Middle frontal gyrus (tissue), 1 donor: ENCODE results near the gene CPPED1.
"Not testable (repeated sequence)": the region's sequence is repeated elsewhere in the genome, so short reads cannot be mapped to it uniquely, and the experiment has no call there.

Source experiments
- DNase-seq: peaks from one replicate; pipeline ENCODE4 v3.0.0-alpha.2; 2015; ENCODE audit warnings: low spot score; ENCODE audit errors: extremely low spot score

CPPED1 gene, protein sequence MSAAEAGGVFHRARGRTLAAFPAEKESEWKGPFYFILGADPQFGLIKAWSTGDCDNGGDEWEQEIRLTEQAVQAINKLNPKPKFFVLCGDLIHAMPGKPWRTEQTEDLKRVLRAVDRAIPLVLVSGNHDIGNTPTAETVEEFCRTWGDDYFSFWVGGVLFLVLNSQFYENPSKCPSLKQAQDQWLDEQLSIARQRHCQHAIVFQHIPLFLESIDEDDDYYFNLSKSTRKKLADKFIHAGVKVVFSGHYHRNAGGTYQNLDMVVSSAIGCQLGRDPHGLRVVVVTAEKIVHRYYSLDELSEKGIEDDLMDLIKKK

DNA sequence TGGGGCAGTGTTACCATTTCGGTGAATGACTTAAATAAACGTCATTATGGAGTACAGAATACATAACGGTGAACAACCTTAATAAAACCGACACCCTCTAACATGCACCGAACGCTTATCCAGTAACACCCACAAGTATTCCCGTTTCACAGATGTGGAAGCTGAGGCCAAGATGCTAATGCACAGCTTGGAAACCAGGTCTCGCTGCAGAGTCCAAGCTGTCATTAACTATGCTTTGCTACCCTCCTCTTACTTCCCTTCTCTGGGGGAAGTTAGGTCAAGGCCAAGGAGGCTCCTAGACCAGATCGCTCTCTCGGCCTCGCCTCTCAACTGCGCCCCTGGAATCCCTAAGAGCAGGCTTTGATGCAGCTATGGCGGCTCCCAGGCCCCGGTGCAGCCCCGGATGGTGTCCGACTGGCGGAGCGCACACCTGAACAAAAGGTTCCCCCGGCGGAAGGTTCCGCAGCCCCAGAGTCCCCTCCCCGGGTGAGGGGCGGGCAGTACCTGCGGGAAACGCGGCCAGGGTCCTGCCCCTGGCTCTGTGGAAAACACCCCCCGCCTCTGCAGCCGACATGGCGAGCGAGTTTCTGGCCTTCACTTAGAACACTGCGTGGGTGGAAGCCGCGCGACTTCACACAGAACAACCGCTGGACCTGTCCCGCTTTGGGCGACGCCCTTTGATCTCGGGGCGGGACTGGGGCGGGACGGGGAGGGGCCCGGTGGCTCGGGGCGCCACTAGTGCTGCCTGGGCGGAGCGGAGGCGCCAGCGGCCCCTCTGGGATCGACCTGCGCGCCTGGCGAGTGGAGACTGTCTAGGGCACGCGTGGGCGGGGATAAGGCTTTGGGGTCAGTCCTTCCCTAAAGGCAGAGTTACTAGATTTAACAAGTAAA is at the start of gene CPPED1:
TSS of gene CPPED1 (minus strand) at position 685 of the 891 bp plus-strand sequence. CDS start at position 574, 111 bp downstream.
- peak; percentile 80 for DNase-seq

DNA sequence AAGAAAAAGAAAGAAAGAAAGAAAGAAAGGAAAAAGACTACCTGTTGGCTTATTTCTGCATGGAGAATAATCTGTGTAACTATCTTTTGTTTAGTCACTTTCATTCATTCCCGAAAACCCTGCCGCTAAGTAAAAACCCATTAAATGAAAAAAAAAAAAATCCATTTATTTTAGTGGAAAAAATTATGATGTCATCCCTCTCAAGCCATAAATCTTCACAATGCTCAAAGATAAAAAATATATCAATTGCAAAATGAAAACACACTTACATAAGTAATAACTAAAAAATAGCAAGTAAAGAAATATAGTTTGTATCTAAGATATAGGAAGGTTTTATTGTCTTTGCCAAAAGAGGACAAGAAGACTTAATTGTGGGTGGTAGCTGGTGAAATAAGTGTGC is 46.5 kb upstream of the CPPED1 start:
- DNase-seq, result no peak

DNA sequence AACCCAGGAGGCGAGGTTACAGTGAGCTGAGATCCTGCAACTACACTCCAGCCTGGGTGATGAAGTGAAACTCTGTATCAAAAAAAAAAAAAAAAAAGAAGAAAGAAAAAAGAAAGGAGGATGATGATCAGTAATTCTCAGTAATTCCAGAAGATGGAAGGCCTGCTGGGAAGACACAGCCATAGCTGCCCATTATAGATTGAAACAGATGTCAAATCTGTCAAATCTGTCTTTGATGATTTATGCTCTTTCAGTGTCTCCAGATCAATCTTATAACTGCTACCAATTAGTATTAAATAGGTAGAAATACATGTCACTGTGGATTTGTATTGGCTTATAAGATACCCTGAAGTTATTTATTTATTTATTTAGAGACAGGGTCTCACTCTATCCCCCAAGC is 42.9 kb upstream of the CPPED1 start:
- DNase-seq, result no peak

DNA sequence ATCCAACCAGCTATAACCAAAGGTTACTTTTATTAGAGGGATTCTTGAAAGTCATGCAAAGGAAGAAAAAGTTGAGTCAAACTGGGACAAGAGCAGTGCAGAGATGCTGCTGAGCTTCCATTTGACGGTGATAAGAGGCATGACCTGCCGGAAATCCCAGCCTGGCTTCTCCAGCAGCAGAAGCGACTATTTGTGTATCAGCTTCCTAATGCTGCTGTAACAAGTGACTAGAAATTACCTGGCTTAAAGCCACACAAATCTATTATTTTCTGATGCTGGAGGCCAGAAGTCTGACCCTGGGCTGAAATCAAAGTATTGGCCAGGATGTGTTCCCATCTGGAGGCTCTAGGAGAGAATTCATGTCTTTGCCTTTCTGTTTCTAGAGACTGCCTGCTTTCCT is 41.6 kb upstream of the CPPED1 start:
- DNase-seq, result no peak

DNA sequence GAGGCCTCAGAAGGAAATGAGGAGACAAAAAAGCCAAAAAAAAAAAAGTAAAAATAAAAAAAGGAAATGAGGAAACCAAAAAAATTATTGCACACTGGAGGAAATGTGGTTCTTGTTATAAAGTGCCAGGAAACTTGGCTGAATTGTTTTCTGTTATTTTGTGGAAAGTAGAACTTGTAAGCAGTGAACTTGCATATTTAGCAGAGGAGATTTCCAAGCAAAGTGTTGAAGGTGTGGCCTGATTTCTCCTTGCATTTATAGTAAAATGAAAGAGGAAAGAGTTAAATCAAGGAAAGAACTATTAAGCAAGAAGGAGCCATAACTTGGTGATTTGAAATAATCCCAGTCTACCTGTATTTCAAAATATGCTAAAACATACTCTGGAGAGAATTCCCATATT is 34.1 kb upstream of the CPPED1 start:
- no peak for DNase-seq

DNA sequence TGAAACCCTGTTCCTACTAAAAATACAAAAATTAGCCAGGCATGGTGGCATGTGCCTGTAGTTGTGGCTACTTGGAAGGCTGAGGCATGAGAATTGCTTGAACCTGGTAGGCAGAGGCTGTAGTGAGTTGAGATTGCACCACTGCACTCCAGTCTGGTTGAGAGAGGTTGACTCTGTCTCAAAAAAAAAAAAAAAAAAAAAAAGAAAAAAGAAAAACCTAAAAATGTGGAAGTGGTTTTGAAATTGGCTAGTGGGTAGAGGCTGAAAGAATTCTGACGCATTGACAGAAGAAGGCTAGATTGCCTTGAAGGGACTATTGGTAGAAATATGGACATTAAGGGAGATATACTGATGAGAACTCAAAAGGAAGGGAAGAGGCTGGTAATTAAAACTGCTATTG is 33.6 kb upstream of the CPPED1 start:
- DNase-seq, result no peak

DNA sequence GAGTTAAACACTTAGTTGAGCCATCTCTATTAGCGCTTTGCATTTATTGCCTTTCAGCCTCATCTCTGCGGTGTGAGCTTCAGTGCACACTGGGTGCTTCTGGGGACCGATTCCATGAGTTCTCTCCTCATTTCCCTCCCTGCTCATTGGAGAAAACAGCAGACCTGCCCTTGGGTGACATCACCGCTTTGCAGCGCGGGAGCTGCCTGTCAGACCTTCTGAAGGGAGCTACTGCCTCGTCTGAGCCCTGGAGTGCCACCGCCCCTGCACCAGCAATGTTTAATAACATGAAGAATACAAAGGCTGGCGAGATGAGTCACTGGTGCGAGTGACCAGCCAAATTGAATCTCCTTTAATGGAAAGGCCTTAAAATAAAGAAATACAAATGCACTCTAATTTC is 30.2 kb upstream of the CPPED1 start:
- no peak for DNase-seq

DNA sequence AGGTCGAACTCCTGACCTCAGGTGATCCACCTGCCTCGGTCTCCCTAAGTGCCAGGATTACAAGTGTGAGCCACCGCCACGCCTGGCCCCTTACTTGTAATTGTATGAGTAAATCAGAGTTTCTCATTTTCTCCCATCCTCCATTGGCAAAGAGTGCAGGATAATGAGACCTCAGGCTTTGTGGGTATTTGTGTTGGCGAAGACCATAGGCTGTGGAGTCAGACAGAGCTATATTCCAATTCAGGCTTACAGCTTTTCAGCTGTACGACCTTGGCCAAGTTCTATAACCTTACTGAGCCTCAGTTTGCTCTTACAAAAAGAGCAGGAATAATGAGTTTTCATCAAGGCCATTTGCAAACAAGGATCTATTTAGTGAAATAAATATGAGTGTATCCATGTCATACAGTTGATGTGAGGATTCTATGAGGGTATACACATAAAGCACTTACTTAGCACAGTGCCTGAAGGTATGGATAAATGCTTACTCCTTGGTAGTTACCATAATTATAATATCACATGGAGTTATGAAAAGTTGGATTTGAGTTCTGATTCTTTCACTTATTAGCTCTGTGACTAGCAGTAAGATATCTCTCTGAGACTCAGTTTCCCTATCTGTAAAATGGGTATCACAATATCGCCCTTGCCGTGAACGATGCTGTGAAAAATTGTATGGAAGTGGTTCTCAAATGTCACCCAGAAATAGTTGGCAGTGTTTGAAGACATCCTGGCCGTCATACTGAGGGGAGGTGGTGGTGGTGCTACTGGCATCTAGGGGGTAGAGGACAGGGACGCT is 25.6 kb upstream of the CPPED1 start:
- no peak for DNase-seq

DNA sequence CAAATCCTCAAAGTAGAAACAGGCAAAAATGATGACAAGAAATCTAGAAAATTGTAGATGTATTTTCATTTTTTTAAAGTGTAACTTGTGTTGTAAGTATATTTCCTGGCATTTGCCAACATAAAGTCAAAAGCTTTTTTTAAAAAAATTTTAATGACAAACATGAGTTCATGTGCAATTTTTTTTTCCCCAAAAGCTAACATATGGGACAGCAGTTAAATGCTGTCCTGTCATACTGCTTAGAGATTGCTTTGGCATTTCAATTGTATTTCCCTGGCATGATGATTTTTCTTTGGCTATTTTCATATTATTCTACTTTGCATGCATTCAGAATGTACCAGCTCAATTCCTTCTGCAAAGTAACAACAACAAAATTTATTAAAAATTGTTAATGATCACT is 24.5 kb upstream of the CPPED1 start:
- DNase-seq, result no peak

DNA sequence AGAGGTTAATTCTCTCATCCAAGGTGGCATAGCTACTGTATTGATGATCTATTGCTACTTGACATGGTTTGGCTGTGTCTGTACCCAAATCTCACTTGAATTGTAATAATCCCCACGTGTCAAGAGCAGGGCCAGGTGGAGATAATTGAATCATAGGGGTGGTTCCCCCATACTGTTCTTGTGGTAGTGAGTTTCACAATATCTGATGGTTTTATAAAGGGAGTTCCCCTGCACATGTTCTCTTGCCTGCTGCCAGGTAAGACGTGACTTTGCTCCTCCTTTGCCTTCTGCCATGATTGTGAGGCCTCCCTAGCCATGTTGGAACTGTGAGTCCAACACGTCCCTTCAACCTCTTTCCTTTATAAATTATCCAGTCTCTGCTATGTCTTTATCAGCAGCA is 22.9 kb upstream of the CPPED1 start:
- no peak for DNase-seq

DNA sequence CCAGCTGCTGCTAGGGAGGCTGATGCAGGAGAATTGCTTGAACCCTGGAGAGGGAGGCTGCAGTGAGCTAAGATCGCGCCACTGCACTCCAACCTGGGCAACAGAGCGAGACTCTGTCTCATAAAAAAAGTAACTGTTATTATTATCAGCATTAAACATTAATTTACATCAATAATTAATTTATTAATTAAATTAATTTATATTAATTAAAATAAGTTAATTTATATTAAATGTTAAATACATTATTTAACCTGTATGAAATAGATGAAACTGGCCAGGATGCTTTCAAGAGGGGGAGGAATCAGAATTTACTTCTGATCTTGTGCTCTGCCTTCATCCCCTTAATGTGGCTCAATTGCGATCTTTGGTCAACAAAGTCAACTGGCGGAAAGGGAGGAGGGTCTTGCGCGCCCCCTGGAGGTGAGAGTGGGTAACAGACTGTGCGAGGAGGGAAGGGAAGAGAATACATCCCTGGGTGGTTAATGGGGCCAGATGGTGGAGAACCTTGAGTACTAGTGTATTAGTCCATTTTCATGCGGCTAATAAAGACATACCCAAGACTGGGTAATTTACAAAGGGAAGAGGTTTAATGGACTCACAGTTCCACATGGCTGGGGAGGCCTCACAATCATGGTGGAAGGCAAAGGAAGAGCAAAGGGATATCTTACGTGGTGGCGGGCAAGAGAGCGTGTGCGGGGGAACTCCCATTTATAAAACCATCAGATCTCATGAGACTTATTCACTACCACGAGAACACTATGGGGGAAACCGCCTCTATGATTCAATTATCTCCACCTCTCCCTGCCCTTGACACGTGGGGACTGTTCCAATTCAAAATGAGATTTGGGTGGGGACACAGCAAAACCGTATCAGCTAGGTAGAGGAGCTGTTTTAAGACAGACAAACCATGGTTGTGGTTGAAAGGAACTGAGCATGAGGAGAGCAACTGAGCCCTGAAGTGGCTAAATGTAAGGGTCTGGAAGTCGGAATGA is 15.7 kb upstream of the CPPED1 start:
- DNase-seq, result no peak

DNA sequence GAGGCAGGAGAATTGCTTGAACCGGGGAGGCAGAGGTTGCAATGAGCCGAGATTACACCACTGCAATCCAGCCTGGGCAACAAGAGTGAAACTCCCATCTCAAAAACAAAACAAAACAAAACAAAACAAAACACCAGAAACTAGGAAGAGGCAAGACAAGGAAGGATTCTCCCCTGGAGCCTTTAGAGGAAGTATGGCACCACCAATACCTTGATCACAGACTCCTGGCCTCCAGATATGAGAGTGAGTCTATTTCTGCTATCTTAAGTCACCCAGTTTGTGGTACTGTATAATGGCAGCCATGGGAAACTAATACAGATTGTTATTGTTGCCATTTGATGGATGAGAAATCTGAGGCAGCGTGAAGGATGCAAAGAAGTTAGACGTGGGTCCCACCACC is 14.6 kb upstream of the CPPED1 start:
- no peak for DNase-seq

DNA sequence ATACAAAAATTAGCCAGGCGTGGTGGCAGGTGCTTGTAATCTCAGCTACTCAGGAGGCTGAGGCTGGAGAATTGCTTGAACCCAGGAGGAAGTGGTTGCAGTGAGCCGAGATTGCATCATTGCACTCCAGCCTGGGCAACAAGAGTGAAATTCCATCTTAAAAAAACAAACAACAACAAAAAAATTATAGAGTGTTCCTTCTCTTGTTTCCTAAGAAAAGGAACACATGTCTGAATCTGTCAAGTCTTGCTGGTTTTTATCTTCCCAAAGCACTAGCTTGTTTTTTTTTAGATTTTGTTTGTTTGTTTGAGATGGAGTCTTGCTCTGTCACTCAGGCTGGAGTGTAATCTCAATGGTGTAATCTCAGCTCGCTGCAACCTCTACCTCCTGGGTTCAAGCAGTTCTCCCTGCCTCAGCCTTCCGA is 13.1 kb upstream of the CPPED1 start:
- DNase-seq, result not testable (repeated sequence)

DNA sequence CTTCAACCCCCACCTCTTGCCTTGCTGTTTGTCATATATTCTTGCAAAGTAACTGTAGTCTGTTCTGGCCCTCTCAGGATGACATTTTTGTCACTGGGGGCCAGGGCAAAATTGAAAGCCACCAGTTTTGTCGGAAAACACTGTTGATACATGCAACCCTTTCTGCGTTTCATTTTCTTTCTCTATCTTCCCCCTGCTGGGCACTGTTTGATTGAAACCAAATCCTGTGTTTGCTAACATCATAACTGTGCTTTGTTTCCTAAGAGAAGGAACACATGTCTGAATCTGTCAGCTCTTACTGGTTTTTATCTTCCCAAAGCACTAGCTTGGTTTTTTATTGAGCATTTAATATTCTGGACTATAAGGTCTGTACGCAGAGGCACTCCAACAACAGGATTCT is 11.7 kb upstream of the CPPED1 start:
- no peak for DNase-seq

DNA sequence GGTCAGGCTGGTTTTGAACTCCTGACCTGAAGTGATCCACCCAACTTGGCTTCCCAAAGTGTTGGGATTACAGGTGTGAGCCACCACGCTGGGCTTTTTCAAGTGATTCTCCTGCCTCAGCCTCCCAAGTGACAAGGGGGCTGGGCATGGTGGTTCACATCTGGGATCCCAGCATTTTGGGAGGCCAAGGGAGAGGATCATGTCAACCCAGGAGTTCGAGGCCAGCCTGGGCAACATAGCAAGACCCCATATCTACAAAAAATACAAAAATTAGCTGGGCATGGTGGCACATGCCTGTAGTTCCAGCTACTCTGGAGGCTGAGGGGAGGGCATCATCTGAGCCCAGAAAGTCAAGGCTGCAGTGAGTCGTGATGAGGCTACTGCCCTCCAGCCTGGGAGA is 10.0 kb upstream of the CPPED1 start:
- not testable (repeated sequence) for DNase-seq

DNA sequence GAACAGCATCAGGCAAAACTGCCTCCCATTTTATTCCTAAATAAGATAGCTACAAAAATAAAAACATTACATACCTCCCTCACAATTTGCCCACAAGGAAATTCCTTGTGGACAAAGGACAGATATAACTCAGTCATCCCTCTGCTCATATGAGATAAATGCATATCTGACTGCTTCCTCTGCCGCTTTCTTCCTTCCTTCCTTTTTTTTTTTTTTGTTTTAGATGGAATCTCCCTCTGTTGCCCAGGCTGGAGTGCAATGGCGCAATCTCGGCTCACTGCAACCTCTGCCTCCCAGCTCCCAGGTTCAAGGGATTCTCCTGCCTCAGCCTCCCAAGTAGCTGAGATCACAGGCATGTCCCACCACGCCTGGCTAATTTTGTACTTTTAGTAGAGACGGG is 9.6 kb upstream of the CPPED1 start:
- not testable (repeated sequence) for DNase-seq

DNA sequence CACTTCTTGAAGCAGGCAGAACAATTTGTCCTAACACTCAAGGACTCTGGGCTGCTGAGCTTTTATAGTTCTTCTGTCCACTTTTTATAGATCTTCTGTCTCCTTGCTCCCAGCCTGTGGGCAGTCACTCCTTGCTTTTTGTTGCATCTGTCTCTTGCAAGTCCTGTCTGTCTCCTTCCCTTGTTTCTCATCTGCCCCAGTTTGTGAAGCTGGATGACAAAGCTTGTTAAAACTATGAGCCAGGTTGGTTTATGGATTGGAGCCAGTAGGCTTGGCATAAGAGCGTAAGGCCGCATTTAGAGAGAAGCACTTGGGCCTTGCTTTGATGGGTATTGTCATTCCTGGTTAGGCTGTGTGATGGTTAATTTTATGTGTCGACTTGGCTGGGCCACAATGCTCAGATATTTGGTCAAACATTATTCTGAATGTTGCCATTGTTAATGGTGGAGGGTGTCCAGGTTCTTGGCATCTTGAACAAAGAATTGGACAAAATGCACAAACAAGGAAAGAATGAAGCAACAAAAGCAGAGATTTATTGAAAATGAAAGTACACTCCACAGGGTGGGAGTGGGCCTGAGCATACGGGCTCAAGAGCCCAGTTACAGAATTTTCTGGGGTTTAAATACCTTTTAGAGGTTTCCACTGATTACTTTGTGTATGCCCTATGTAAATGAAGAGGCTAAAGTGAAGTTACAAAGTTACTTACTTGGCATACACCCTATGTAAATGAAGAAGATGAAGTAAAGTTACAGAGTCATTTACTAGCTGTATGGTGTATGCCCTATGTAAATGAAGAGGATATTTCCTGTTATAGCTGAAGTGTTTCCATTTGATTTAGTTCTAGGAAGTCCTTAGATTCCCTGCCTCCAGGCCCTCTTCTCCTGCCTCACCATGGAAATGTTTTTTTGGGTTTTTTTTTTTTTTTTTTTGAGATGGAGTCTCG is 8.0 kb upstream of the CPPED1 start:
- no peak for DNase-seq

DNA sequence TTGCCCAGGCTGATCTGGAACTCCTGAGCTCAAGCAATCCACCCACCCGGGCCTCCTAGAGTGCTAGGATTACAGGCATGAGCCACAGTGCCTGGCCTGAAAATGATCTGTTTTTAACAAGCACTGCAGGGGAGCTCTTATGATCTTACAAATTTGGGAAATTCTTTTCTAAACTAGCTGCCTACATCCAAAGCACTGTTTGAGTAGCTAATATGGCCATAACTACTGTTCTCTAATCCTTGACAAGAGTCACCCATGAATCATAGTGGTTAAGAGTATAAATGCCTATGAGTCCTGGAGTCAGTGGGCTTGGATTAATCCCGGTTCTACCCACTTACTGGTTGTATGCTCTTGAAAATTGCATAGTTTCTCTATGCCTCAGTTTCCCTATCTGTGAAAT is 1.4 kb upstream of the CPPED1 start:
- no peak for DNase-seq

DNA sequence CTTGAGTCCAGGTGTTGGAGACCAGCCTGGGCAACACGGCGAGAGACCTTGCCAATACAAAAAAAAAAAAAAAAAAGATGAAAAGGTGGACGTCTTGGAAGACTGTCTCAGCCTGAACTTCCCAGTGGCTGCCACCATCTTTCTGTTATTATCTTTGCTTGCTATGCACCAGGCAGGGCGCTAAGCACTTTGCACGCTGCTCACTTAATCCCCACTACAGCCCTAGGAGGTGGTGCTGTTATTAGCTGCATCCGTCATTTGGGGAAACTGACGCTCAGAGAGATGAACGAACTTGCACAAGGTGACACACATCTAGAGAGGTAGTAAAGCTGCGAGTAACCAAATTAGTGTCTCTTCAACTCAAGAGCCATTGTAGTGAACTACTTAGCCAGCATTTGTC is 708 bp upstream of the CPPED1 start:
- DNase-seq, result no peak

DNA sequence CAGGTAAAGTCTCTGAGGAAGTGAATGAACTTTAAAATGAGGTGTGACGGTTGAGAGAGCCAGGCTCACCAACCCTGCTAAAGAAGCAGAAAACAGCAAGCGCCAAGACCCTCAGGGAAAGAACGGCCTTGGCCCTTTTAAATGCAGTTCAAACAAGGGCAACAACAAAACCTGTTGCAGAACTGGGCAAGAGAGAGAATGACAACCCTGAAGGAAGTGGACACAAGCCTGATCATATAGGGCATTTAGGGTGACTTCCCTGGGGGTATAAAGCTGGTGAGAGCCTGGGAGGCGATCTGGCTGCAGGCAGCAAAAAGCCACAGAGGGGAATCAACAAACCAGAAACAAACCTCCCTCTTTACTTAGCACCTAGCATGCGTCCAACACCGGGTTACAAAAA is 1.0 kb downstream of the CPPED1 start:
- no peak for DNase-seq
